H1 (cell line): Measurements from ENCODE around the gene ICAM5. TPM values are rescaled to one million over a fixed set of nuclear protein-coding genes. Genes with fewer than 3 reads are reported as not detected.

ENCODE experiments used
- CTCF ChIA-PET: fragments of 300-600 bp; sonication (Branson Sonifier 250); formaldehyde crosslinking; loops from one replicate; lab custom pipeline; 2021; ENCODE audit not compliant: partially characterized antibody; lab: Charles Lee
- POLR2A ChIA-PET: fragments of 300-600 bp; sonication (Branson Sonifier 250); formaldehyde crosslinking; loops from one replicate; lab custom pipeline; 2021; ENCODE audit warnings: inconsistent platforms; ENCODE audit not compliant: partially characterized antibody; lab: Charles Lee
- DNase-seq, 2 experiments: peaks; one replicate each; pipeline versions ENCODE4 v3.0.0 to v3.0.0-alpha.2; 2010 to 2022; ENCODE audit warnings: low spot score in 2 of 2, low read depth in 1 of 2, mixed read lengths in 1 of 2
- FAIRE-seq: peaks from 2 replicates; lab custom pipeline; 2011; peaks lifted over from hg19 to GRCh38; lab: Jason Lieb, UNC
- H2AFZ ChIP-seq: 2 replicates; pipeline ENCODE4 v1.8.1; 2012; ENCODE audit warnings: low read length, inconsistent platforms
- H2AK5ac ChIP-seq: 2 replicates; pipeline ENCODE4 v1.6.1; 2013; ENCODE audit warnings: low read depth, low read length
- H2BK120ac ChIP-seq: replicated peaks from 2 replicates; pipeline ENCODE3; 2013; ENCODE audit warnings: low read depth, low read length, inconsistent platforms
- H2BK12ac ChIP-seq: 2 replicates; pipeline ENCODE4 v1.6.1; 2013; ENCODE audit warnings: low read depth, low read length
- H2BK15ac ChIP-seq: 2 replicates; pipeline ENCODE4 v1.6.1; 2013; ENCODE audit warnings: low read length
- H2BK20ac ChIP-seq: 2 replicates; pipeline ENCODE4 v1.6.1; 2013; ENCODE audit warnings: low read length
- H2BK5ac ChIP-seq: 2 replicates; pipeline ENCODE4 v1.6.1; 2013; ENCODE audit warnings: low read depth, low read length
- H3K14ac ChIP-seq: 2 replicates; pipeline ENCODE4 v1.6.1; 2013; ENCODE audit warnings: inconsistent platforms; ENCODE audit not compliant: insufficient read length
- H3K18ac ChIP-seq: 2 replicates; pipeline ENCODE4 v1.6.1; 2013; ENCODE audit warnings: low read length; ENCODE audit errors: extremely low read depth
- H3K23ac ChIP-seq: 2 replicates; pipeline ENCODE4 v1.6.1; 2013; ENCODE audit warnings: inconsistent platforms; ENCODE audit not compliant: insufficient read length
- H3K23me2 ChIP-seq: 2 replicates; pipeline ENCODE4 v1.6.1; 2013; ENCODE audit warnings: low read depth, low read length
- H3K27ac ChIP-seq: 2 replicates; pipeline ENCODE4 v1.6.1; 2011; ENCODE audit warnings: low read depth, low read length, inconsistent platforms
- H3K27me3 ChIP-seq, 4 experiments: replicated peaks in 1 of 4; 1 replicate in 1 of 4; 2 replicates in 3 of 4; pipeline versions ENCODE4 v1.6.1 to v1.8.1; 2011 to 2013; ENCODE audit warnings: low read length in 3 of 4, mild to moderate bottlenecking in 3 of 4, inconsistent platforms in 2 of 4, mixed read lengths in 2 of 4, moderate library complexity in 1 of 4; ENCODE audit not compliant: control insufficient read depth in 3 of 4, insufficient read depth in 3 of 4; ENCODE audit errors: extremely low read depth in 1 of 4
- H3K36me3 ChIP-seq, 4 experiments: 2 replicates each; pipeline versions ENCODE4 v1.6.1 to v1.8.1; 2011 to 2013; ENCODE audit warnings: mild to moderate bottlenecking in 4 of 4, low read length in 3 of 4, moderate library complexity in 2 of 4, control low read depth in 1 of 4, inconsistent platforms in 1 of 4; ENCODE audit not compliant: insufficient read depth in 4 of 4, control insufficient read depth in 2 of 4
- H3K4ac ChIP-seq: replicated peaks from 2 replicates; pipeline ENCODE3; 2013; ENCODE audit warnings: low read length, low read depth, mixed read lengths, inconsistent platforms; ENCODE audit not compliant: insufficient read length
- H3K4me1 ChIP-seq, 4 experiments: replicated peaks in 1 of 4; 1 replicate in 1 of 4; 2 replicates in 3 of 4; pipeline versions ENCODE4 v1.6.1 to v1.8.1; 2011 to 2013; ENCODE audit warnings: low read length in 3 of 4, inconsistent platforms in 2 of 4, mixed read lengths in 1 of 4; ENCODE audit not compliant: insufficient read depth in 4 of 4, control insufficient read depth in 3 of 4
- H3K4me2 ChIP-seq, 2 experiments: 2 replicates each; pipeline versions ENCODE4 v1.6.1 to v1.8.1; 2011 to 2013; ENCODE audit warnings: low read depth in 2 of 2, low read length in 2 of 2, control low read depth in 1 of 2, inconsistent platforms in 1 of 2, mild to moderate bottlenecking in 1 of 2; ENCODE audit not compliant: insufficient read depth in 1 of 2
- H3K4me3 ChIP-seq, 4 experiments: fragments of 200-600, 300-600 bp in 1 of 4; sonication (generic), shearing (Covaris generic), sonication (Bioruptor Twin) in 1 of 4; 2 replicates each; pipeline versions ENCODE4 v1.5.1 to v1.8.1; 2011 to 2016; ENCODE audit warnings: low read length in 4 of 4, low read depth in 3 of 4, control low read depth in 2 of 4, inconsistent platforms in 2 of 4, mild to moderate bottlenecking in 2 of 4, mixed read lengths in 1 of 4, moderate library complexity in 1 of 4; ENCODE audit not compliant: insufficient read depth in 2 of 4; ENCODE audit errors: extremely low read depth in 1 of 4
- H3K56ac ChIP-seq: replicated peaks from 2 replicates; pipeline ENCODE3; 2013; ENCODE audit warnings: low read depth, mild to moderate bottlenecking, mixed read lengths, low read length, inconsistent platforms; ENCODE audit not compliant: insufficient read length
- H3K79me1 ChIP-seq: 2 replicates; pipeline ENCODE4 v1.6.1; 2013; ENCODE audit warnings: low read depth, low read length, control low read depth
- H3K79me2 ChIP-seq, 2 experiments: 2 replicates each; pipeline versions ENCODE4 v1.6.1 to v1.8.1; 2012 to 2013; ENCODE audit warnings: low read length in 2 of 2, mild to moderate bottlenecking in 2 of 2, inconsistent platforms in 1 of 2; ENCODE audit not compliant: insufficient read depth in 2 of 2, control insufficient read depth in 1 of 2
- H3K9ac ChIP-seq, 4 experiments: replicated peaks in 1 of 4; 1 replicate in 1 of 4; 2 replicates in 3 of 4; pipeline versions ENCODE4 v1.6.1 to v1.8.1; 2011 to 2013; ENCODE audit warnings: low read depth in 3 of 4, low read length in 3 of 4, control low read depth in 2 of 4, mild to moderate bottlenecking in 2 of 4, moderate library complexity in 2 of 4, inconsistent platforms in 1 of 4; ENCODE audit errors: extremely low read depth in 1 of 4
- H3K9me3 ChIP-seq, 2 experiments: 2 replicates each; pipeline versions ENCODE4 v1.6.1 to v1.8.1; 2012 to 2013; ENCODE audit warnings: mild to moderate bottlenecking in 2 of 2, moderate library complexity in 2 of 2, control low read depth in 1 of 2, inconsistent platforms in 1 of 2, low read depth in 1 of 2, low read length in 1 of 2, mixed read lengths in 1 of 2; ENCODE audit not compliant: insufficient read depth in 2 of 2
- H4K20me1 ChIP-seq, 2 experiments: replicated peaks in 1 of 2; 2 replicates each; pipeline versions ENCODE3 to v1.8.1; 2011 to 2013; ENCODE audit warnings: inconsistent platforms in 2 of 2, low read length in 2 of 2, mild to moderate bottlenecking in 1 of 2; ENCODE audit not compliant: insufficient read depth in 2 of 2, control insufficient read depth in 1 of 2
- H4K5ac ChIP-seq: 2 replicates; pipeline ENCODE4 v1.6.1; 2013; ENCODE audit warnings: low read length, low read depth, mixed read lengths, inconsistent platforms; ENCODE audit not compliant: insufficient read length
- H4K8ac ChIP-seq: 2 replicates; pipeline ENCODE4 v1.8.0; 2013; ENCODE audit warnings: mild to moderate bottlenecking, moderate library complexity, low read length, inconsistent platforms; ENCODE audit not compliant: insufficient read depth; ENCODE audit errors: extremely low read depth
- H4K91ac ChIP-seq: replicated peaks from 2 replicates; pipeline ENCODE3; 2013; ENCODE audit warnings: low read length, mixed read lengths, inconsistent platforms; ENCODE audit not compliant: insufficient read length
- ASH2L ChIP-seq: fragments of 200-600, 300-600 bp; sonication (generic); IDR thresholded peaks from one replicate; pipeline ENCODE4 v1.7.1; 2017; ENCODE audit warnings: low read length
- BACH1 ChIP-seq: IDR thresholded peaks from 2 replicates; pipeline ENCODE4 v1.6.1; 2012; ENCODE audit warnings: low read length, improper control_type of control experiment
- GTF2F1 ChIP-seq: IDR thresholded peaks from 2 replicates; pipeline ENCODE4 v1.6.1; 2012; ENCODE audit warnings: low read depth, low read length, improper control_type of control experiment, borderline replicate concordance
- MAFK ChIP-seq: IDR thresholded peaks from 2 replicates; pipeline ENCODE4 v1.6.1; 2012; ENCODE audit warnings: low read depth, mild to moderate bottlenecking, improper control_type of control experiment, low read length
- NRF1 ChIP-seq: IDR thresholded peaks from 2 replicates; pipeline ENCODE4 v1.6.1; 2011; ENCODE audit warnings: mild to moderate bottlenecking, low read depth, low read length, improper control_type of control experiment
- PHF8 ChIP-seq: fragments of 200-600 bp; sonication (generic); conservative IDR thresholded peaks from 2 replicates; pipeline ENCODE4 v1.7.1; 2012; ENCODE audit warnings: low read depth, mild to moderate bottlenecking, inconsistent platforms, low read length, moderate library complexity
- RBBP5 ChIP-seq: IDR thresholded peaks from 2 replicates; pipeline ENCODE4 v1.7.1; 2012; ENCODE audit warnings: low read depth, mild to moderate bottlenecking, inconsistent platforms, low read length, moderate library complexity, borderline replicate concordance
- SIX5 ChIP-seq: IDR thresholded peaks from 2 replicates; pipeline ENCODE4 v1.6.1; 2011; ENCODE audit warnings: mild to moderate bottlenecking, low read depth, low read length
- WGBS, 2 experiments: shearing (Covaris generic) in 1 of 2; methylation state at CpG; one replicate each; pipeline versions ENCODE4 v1.1.6 to v1.1.7; 2013 to 2015; ENCODE audit warnings: low lambda C conversion rate in 2 of 2, mixed read lengths in 2 of 2, inconsistent platforms in 1 of 2, low coverage in 1 of 2, missing lambda C conversion rate in 1 of 2; ENCODE audit not compliant: insufficient replicate concordance in 2 of 2, insufficient coverage in 1 of 2, insufficient read length in 1 of 2; ENCODE audit errors: extremely low coverage in 1 of 2, missing lambda C conversion rate in 1 of 2; 5-methylcytosine and 5-hydroxymethylcytosine counted together
- polyA plus RNA-seq, 7 experiments: library from polyadenylated mRNA; depleted of rRNA in 3 of 7; stranded (reverse) in 5 of 7; unstranded in 2 of 7; fragments of >200 nt in 5 of 7; fragments of 200-250 nt in 2 of 7; gene quantifications; 1 replicate in 5 of 7; 2 replicates in 1 of 7; 4 replicates in 1 of 7; pipeline versions ENCODE4 v1.2.1 to v1.2.3, GENCODE V29; 2011 to 2013; ENCODE audit warnings: missing spikeins in 2 of 7, mixed read lengths in 2 of 7
- total RNA-seq: library from RNA; stranded (reverse); fragmentation: NEBNext Ultra II Directional; extraction: Animal tissue kit (Norgen Biotek cat#: 25700); gene quantifications from 2 replicates; pipeline ENCODE4 v1.2.1, GENCODE V29; 2021
- TF ChIP-seq, protein P1 (sequence below): IDR thresholded peaks from 2 replicates; pipeline ENCODE4 v1.6.1; 2012; ENCODE audit warnings: inconsistent platforms
- TF ChIP-seq, protein P2 (sequence below), 3 experiments: IDR thresholded peaks; 1 replicate in 2 of 3; 2 replicates in 1 of 3; pipeline versions ENCODE4 v1.5.1 to v1.6.1; 2011; ENCODE audit warnings: low read length in 3 of 3, mild to moderate bottlenecking in 3 of 3, inconsistent platforms in 2 of 3, low read depth in 1 of 3, moderate library complexity in 1 of 3; ENCODE audit not compliant: insufficient read depth in 1 of 3; ENCODE audit errors: control extremely low read depth in 1 of 3
- TF ChIP-seq, protein P3 (sequence below): IDR thresholded peaks from 2 replicates; pipeline ENCODE4 v1.6.1; 2011; ENCODE audit warnings: low read depth, mild to moderate bottlenecking, low read length; ENCODE audit not compliant: insufficient read depth

Gene ICAM5
- total and polyA plus RNA-seq, 2 of the 8 experiments (the other 6 are each of a cell fraction or from before 2014, with no cell fraction given) = 3.9 to 4.8 TPM

DNA sequence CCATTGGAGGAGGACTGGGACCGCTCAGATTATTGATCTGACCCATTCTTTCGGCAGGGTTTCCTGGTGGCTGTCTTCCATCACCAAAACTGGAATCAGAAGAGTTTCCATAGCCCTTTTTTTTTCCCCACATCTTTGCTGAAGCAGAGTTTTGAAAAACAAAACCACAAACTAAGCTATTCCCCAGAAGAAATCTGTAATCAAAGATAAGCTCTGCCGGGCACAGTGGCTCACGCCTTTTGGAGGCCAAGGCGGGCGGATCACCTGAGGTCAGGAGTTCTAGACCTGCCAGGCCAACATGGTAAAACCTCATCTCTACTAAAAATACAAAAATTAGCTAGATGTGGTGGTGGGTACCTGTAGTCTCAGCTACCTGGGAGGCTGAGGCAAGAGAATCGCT lies 23.0 kb upstream of the ICAM5 start:
- Histone ChIP-seq H3K27ac (no peak overlapping the region), H4K20me1 (no peaks in the 10 kb centered on the region), H2BK15ac (no peak overlapping the region), H3K56ac (no peak overlapping the region), H4K8ac (no peak overlapping the region), H3K27me3 (peaks cover 9 to 23% (median 20%) of the 10 kb centered on the region in 4 experiments), H3K4me1 (peaks cover 0 to 8% (median 5%) of the 10 kb centered on the region in 4 experiments; a peak in 5 of 7 replicates), H4K91ac (no peak overlapping the region), H2AFZ (no peak overlapping the region), H3K4ac (no peak overlapping the region), H3K14ac (no peak overlapping the region), H3K9ac (no peak overlapping the region), H2BK5ac (no peak overlapping the region), H4K5ac (no peak overlapping the region), H3K9me3 (no peaks in the 10 kb centered on the region), H3K23me2 (peaks cover 11% of the 10 kb centered on the region; the same call in 1 of the 2 replicates), H3K18ac (no peak overlapping the region), H3K79me2 (no peaks in the 10 kb centered on the region), H2BK120ac (no peak overlapping the region), H2BK20ac (no peak overlapping the region), H2BK12ac (no peak overlapping the region), H3K36me3 (no peaks in the 10 kb centered on the region), H3K4me2 (no peak overlapping the region), H2AK5ac (no peak overlapping the region), H3K4me3 (no peak overlapping the region), H3K23ac (no peak overlapping the region), H3K79me1 (no peaks in the 10 kb centered on the region)
- WGBS, 2 experiments = 89% methylated on average over 7 of the region's 7 CpGs; no CpG with 5 or more reads in 1 of the 2 experiments
- ChIA-PET CTCF (interaction anchor here (0.7 to 9.4 kb wide), 5 partner anchors 8 to 124 kb away, joined by 3 to 122 read pairs (median 6); partner anchors contain the start of gene TYK2), POLR2A (interaction anchor here (0.9 kb wide), 1 partner anchor 66 kb away, joined by 4 read pairs; the partner anchor contains the start of gene RAVER1)
- no peak for DNase-seq
- no peak for FAIRE-seq
- TF ChIP-seq ASH2L (no peak), NRF1 (no peak), RBBP5 (no peak), BACH1 (no peak), PHF8 (no peak), SIX5 (no peak), GTF2F1 (no peak), MAFK (no peak)
- TF ChIP-seq, protein P1, sequence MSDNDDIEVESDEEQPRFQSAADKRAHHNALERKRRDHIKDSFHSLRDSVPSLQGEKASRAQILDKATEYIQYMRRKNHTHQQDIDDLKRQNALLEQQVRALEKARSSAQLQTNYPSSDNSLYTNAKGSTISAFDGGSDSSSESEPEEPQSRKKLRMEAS = no peak
- TF ChIP-seq, protein P2, sequence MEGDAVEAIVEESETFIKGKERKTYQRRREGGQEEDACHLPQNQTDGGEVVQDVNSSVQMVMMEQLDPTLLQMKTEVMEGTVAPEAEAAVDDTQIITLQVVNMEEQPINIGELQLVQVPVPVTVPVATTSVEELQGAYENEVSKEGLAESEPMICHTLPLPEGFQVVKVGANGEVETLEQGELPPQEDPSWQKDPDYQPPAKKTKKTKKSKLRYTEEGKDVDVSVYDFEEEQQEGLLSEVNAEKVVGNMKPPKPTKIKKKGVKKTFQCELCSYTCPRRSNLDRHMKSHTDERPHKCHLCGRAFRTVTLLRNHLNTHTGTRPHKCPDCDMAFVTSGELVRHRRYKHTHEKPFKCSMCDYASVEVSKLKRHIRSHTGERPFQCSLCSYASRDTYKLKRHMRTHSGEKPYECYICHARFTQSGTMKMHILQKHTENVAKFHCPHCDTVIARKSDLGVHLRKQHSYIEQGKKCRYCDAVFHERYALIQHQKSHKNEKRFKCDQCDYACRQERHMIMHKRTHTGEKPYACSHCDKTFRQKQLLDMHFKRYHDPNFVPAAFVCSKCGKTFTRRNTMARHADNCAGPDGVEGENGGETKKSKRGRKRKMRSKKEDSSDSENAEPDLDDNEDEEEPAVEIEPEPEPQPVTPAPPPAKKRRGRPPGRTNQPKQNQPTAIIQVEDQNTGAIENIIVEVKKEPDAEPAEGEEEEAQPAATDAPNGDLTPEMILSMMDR (IDR thresholded peaks at IDR 0.05; ENCODE audit: control extremely low read depth in 1 of 3, insufficient read depth in 1 of 3, low read depth in 1 of 3, low read length in 3 of 3) = no peak
- TF ChIP-seq, protein P3, sequence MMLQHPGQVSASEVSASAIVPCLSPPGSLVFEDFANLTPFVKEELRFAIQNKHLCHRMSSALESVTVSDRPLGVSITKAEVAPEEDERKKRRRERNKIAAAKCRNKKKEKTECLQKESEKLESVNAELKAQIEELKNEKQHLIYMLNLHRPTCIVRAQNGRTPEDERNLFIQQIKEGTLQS = no peak
